ENCODE measurements around the gene ATP2B3.

The ATP2B3 gene

GRCh38 chrX:153576239-153576870 lies 58.9 kb downstream of the ATP2B3 start:
- DNase-seq = no peak

DNA sequence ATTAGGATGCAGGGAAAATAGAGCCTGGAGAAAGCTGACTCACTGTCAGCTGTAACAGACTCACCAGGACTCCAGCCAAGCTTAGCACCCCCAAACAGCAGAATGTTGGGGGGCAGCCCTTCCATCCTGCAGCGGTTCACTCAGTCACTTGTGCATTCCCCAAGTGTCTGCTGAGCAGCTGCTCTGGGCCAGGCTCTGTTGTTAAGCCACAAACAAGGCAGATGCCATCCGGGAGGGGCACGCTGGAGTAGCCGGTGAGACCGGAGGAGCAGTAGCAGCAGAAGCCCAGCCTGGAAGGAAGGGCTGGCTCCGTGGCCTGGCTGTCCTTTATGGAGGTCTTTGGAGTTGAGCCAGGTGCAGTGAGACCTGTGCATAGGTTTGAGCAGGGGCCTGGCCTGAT lies 59.5 kb downstream of the ATP2B3 start:
- DNase-seq = no peak

DNA sequence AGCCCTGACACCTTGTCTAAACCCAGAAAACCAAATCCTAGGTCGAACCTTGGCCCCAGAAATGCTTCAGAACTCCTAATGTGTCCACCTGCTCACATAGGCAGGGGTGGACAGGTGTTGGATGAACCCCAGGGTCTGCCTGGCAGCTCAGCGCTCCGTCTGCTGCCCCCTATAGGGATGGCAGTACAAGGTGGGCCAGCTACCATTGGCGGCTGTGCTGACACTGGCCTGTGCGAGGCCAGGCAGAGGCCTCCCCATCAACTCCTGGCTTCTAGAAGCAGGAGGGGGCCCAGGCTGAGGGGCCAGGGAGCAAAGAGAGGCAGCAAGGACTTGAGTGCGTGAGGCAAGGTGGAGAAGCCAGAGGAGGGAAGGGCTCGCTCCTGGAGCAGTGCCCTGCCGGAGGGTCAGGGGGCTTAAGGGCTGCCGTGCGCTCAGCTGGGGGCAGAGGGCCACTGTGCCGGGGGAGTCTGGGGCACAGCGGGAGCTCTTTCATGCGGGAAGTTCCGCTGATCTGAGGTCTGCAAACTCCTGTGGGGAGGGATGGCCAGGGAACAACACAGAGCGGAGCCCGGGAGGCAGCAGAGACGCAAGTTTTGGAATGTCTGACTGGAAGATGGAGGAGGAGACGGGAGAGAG lies 60.9 kb downstream of the ATP2B3 start:
- no peak for DNase-seq

GRCh38 chrX:153578889-153579288 lies 61.4 kb downstream of the ATP2B3 start:
- DNase-seq = no peak

DNA sequence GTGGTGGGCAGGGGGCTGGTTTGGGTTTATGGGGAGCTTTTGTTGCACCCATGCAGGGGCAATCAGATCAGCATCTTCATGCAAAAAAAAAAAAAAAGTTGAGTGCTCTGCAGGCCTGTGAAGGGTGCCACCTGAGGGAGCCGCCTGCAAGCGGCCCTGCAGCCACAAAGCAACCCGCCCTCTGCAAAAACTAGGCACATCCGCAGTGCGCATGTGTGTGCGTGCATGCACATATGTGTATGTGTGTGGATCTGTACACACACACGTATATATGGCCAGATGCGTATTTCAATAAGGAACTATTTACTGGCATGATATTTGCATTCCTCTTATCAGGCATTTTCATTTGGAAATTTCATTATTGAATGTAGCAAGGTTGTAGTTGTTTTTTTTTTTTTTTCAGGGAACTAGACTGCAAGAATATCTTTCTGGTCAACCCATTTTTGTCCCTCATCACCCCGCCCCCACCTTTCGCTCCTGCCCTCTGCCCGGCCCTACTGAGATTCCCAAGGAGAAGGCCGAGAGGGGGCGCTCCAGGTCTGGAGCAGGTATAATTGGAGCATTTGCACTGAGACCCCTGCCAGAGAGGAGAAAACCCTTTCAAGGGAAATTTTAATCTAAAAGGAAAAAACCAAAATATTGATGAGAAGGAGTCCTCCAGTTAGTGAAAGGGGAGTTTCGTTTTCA lies 63.4 kb downstream of the ATP2B3 start:
- no peak for DNase-seq

DNA sequence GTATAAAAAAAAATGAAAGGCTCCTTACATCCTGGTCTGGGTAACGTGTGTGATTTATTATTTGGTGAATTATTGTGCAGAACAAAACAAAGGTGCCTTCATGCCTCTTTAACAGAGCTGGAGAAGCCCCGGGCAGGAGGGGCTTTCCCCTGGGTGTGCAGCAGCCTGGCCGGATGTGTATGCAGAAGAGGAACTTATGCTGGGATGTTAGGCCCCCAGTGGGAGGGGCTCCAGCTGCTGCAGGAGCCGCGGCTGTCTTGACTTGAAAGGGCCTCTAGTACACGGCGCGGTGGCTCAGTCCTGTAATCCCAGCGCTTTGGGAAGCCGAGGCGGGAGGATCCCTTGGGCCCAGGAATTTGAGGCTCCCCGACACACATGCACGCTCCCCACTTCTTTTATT lies 65.5 kb downstream of the ATP2B3 start:
- peak; percentile 58 for DNase-seq

DNA sequence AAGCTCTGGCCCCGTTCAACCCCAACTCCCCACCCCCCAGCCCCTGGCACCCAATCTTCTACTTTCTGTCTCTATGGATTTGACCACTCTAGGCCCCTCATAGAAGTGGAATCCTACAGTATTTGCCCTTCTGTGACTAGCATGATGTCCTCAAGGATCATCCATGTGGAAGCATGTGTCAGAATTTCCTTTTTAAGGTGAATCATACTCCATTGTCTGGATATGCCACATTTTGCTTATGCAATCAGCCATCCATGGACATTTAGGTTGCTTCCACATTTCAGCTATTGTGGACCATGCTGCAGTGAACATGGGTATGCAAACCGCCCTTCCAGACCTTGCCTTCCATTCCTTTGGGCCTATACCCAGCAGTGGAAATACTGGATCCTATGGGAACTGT lies 66.0 kb downstream of the ATP2B3 start:
- no peak for DNase-seq

DNA sequence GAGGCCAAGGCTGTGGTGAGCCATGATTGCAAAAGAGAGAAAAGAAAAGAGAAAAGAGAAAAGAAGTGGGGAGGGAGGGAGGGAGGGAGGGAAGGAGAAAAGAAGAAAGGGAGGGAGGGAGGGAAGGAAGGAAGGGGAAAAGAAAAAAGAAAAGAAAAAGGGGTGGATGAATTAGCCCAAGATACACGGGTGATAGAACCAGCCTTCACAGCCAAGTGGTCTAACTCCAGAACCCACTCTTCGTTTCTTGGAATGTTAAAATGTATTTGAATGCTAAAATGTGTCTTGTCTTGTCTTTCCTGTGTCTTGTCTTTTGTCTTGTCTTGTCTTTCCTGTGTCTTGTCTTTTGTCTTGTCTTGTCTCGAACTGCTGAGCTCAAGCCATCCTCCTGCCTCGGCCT lies 68.4 kb downstream of the ATP2B3 start:
- DNase-seq = no peak

DNA sequence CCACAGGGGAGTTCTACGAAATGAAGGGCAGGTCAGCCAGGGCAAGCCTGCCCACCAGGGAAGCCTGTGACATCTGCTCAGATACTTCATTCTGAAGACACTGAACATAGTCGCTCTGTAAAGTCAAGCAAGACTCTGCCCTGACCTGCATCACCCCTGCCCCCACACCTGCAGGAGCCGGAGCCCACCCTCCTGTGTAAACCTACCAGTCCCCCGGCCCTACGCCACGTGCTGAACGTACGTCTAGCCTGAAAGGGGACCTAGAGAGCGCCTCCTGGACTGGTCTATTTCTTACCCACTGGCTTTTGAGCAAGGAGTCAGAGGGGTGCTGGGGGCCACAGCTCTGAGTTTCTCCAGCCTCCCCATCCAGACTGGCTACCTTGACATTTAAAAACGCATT lies 69.9 kb downstream of the ATP2B3 start:
- DNase-seq = no peak

DNA sequence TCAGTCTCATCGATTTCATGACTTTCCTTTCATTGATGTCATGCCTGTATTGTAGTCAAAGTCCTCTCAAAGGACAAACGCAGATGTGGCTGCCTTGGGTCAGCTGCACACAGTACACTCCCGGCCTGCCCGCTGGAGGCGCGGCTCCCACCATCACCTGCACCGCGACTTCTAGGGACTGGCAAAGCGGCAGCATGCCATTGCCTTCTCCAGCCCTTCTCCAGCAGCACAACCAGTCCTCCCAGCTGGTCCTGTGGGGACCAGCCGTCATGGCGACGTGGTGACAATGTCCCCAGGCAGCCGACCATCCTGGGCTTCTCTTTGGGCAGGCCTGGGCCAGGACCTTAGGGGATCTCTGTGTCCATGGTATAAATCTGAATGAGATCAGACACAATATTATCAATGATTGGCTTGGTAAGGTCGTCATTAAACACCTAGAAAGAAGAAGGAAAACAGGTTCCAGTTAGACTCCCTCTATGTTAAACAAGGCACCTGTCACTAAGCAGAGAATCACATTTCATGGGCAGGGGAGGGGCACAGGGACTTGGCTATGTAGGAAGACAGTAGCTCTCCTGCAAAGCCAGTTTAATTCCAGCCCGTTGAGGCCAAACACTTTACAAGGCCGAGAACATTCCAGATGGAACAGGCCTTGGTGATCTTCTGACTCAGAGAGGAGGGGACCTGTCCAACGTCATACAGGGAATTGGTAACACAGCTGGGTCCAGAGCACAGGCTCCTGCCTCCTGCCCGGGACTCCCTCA lies 70.8 kb downstream of the ATP2B3 start:
- no peak for DNase-seq

DNA sequence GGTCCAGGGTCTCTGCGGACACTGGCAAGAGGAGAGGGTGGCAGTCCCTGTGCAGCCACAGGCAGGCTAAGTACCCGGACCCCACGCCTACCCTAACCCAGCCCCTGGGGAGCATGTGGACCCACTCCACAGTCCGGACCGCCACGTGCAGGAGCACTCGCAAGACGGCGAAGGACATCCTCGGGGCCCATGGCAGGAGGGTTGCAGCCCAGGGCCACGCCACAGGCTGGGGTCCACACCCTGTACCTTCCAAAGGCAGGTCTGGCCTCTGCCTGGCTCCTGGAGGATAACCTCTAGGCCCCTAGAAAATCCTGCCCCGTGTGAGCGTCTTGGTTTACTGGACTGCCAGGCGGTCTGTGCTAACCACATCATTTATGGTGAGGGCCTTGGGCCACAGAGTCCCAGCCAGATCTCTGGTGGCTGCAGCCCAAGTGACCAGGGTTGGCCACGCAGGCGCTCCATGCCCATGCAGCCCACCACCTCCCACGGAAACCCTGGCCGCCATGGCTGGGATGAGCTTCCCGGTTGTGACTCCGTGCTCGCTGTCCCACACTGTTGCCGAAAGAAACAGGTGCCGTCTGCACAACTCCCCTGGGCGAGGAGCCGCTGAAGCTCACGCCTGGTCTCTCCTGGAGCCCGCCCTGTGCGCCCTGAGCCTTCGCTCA lies 71.5 kb downstream of the ATP2B3 start:
- DNase-seq = no peak

DNA sequence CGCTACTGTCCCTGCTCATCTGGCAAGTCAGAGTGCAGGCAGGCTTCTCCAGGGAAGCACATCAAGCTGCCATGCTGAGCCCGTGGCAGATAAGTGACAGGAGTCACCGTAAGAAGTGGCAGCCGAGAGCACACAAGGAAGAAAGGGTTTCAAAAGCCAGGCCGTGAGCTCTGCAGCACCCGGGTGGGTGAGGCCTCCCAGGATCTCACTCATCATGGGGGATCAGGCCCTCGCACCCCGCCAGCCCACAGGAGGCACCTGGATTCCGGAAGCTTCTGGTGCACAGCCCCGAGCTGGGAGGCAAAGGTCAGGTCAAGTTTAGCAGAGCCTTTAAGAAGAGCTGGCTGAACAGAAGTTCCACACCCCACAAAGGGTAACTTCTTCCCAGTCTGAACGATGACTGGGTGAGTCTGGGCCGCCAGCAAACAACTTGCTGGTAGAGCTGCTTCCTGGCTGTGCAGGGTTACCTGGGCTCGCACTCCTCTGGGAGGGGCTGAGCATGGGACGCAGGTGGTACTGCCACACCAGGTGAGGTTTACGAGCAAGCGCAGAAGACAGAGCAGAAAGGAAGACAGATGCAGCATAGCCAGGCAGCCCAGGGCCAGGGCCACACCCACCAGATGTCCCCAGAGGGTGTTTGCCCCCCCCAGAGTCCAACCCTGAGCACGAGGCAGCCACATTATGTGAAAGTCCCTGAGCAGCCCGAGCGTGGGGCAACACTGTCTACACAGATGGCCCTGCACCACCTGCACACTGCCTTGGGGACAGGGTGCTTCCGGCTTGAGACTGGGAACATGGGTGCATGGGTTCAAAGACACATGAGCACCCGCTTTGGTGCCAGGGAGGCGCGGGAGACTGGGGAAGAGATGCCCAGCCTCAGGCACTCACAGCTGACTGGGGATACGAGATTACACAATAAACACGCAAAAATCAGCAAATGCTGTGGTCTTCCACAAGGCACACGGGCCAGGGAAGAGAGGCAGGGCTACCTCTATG lies 73.8 kb downstream of the ATP2B3 start:
- DNase-seq = no peak

GRCh38 chrX:153592091-153592833 lies 74.8 kb downstream of the ATP2B3 start:
- no peak for DNase-seq

- DNase-seq = no peak
Measured at GRCh38 chrX:153592966-153593688, 75.7 kb downstream of the ATP2B3 start.

- DNase-seq = no peak
Measured at GRCh38 chrX:153593811-153594500, 76.5 kb downstream of the ATP2B3 start.

GRCh38 chrX:153595387-153595786 lies 77.9 kb downstream of the ATP2B3 start:
- no peak for DNase-seq

GRCh38 chrX:153595859-153596857 lies 78.7 kb downstream of the ATP2B3 start:
- DNase-seq = no peak

GRCh38 chrX:153596981-153597750 lies 79.7 kb downstream of the ATP2B3 start:
- DNase-seq = peak; percentile 7
